ENCODE measurements around the gene MED14.

MED14 gene

DNA sequence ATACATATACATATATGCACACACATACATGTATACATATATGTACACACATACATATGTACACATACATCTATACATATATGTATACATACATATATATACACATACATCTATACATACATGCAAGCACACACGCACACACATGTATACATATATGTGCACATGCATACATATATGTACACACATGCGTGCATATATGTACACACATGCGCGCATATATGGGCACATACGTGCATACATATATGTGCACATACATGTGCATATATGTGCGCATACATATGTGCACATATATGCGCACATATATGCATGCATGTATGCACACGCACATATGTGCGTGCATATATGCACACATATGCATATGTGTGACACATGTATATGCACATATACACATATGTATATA, 119.4 kb downstream of the MED14 start:
- DNase-seq (ENCODE audit: low spot score) = no peak
- H3K27ac ChIP-seq = no peak overlapping the region
- no peak for TF ChIP-seq CTCF (IDR thresholded peaks at IDR 0.05)
- H3K4me3 ChIP-seq = no peak overlapping the region

GRCh38 chrX:40612511-40612910, 122.8 kb downstream of the MED14 start:
- TF ChIP-seq CTCF (IDR thresholded peaks at IDR 0.05) = no peak
- DNase-seq (ENCODE audit: low spot score) = no peak
- no peak overlapping the region for H3K4me3 ChIP-seq
- no peak overlapping the region for H3K27ac ChIP-seq

DNA sequence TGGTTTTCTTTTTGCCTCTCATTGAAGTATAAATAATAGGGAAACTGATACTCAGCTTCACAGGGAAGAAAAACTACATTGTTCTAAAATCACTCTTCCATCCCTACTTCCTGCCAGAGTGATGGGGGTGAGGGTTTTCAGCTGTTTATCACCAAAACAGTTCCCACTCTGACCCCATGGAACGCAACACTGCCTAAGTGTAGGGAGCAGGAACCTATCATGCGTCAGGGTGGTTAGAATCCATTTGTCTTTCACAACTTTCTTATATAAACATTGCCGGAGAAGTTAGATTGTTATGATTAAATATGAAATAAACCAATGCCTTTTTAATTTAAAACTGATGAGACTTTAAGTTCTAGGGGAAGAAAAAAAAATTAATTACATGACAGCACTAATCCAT, 128.0 kb downstream of the MED14 start:
- no peak for DNase-seq (ENCODE audit: low spot score)
- no peak overlapping the region for H3K27ac ChIP-seq
- no peak for TF ChIP-seq CTCF (IDR thresholded peaks at IDR 0.05)
- no peak overlapping the region for H3K4me3 ChIP-seq

DNA sequence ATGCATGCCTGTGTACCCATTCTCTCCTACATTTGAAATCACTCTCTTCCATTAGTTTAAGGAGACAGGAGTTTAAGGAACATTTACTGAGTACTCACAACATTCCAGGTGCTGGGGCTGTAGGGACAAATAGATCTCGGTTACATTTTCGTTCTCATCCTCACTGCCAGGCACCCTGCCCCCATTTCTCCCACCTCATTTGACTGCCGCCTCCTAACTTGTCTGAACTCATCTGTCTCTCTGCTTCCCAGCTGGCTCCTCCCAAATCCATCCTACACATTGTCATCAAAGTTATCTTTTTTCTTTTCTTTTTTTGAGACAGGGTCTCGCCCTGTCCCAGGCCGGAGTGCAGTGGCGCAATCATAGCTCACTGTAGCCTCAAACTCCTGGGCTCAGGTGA, 131.9 kb downstream of the MED14 start:
- Histone ChIP-seq H3K27ac (no peak overlapping the region), H3K4me3 (no peak overlapping the region)
- no peak for TF ChIP-seq CTCF (IDR thresholded peaks at IDR 0.05)
- no peak for DNase-seq (ENCODE audit: low spot score)

Measured in coronary artery (tissue), 2 donors.